Ureter (tissue), 1 donor: ENCODE measurements around the gene TIAM2. TPM values are rescaled to one million over a fixed set of nuclear protein-coding genes. Genes with fewer than 3 reads are reported as not detected.
"Not testable (repeated sequence)": the region's sequence is repeated elsewhere in the genome, so short reads cannot be mapped to it uniquely, and the experiment has no call there.

Source experiments
- DNase-seq: peaks from one replicate; pipeline ENCODE4 v3.0.0-alpha.2; 2020; ENCODE audit warnings: low spot score
- total RNA-seq: library from RNA; stranded (reverse); gene quantifications from one replicate; pipeline ENCODE4 v1.2.4, GENCODE V29; 2023
- donor health status: DM: yes; HTN: yes; CAD: no.

The TIAM2 gene
- total RNA-seq, 1 donor from 2014 or later = 12.8 TPM

GRCh38 chr6:155163601-155164000, 168.5 kb downstream of the TIAM2 start:
- DNase-seq = no peak

GRCh38 chr6:155165029-155165710, 170.1 kb downstream of the TIAM2 start:
- no peak for DNase-seq

- no peak for DNase-seq
These were observed 175.4 kb downstream of the TIAM2 start for GRCh38 chr6:155170519-155170918.

- DNase-seq = no peak
These were observed 176.1 kb downstream of the TIAM2 start for GRCh38 chr6:155171109-155171746.

- DNase-seq = no peak
These were observed 176.8 kb downstream of the TIAM2 start for GRCh38 chr6:155171747-155172449.

- no peak for DNase-seq
These were observed 178.4 kb downstream of the TIAM2 start for GRCh38 chr6:155173488-155173887.

GRCh38 chr6:155174576-155175211, 179.6 kb downstream of the TIAM2 start:
- DNase-seq = peak; percentile 55

- DNase-seq = no peak
These were observed 182.3 kb downstream of the TIAM2 start for GRCh38 chr6:155177363-155177961.

GRCh38 chr6:155181498-155181897, 186.4 kb downstream of the TIAM2 start:
- no peak for DNase-seq

GRCh38 chr6:155182103-155182502, 187.0 kb downstream of the TIAM2 start:
- no peak for DNase-seq

- DNase-seq = no peak
These were observed 188.0 kb downstream of the TIAM2 start for GRCh38 chr6:155183095-155183494.

GRCh38 chr6:155185041-155185440, 189.9 kb downstream of the TIAM2 start:
- not testable (repeated sequence) for DNase-seq

GRCh38 chr6:155185544-155185943, 190.4 kb downstream of the TIAM2 start:
- no peak for DNase-seq

GRCh38 chr6:155186052-155186658, 191.0 kb downstream of the TIAM2 start:
- no peak for DNase-seq

GRCh38 chr6:155187106-155187505, 192.0 kb downstream of the TIAM2 start:
- no peak for DNase-seq

GRCh38 chr6:155187994-155188706, 193.0 kb downstream of the TIAM2 start:
- no peak for DNase-seq

GRCh38 chr6:155188707-155189496, 193.8 kb downstream of the TIAM2 start:
- DNase-seq = no peak

GRCh38 chr6:155190677-155191076, 195.6 kb downstream of the TIAM2 start:
- DNase-seq = no peak

- DNase-seq = no peak
These were observed 198.4 kb downstream of the TIAM2 start for GRCh38 chr6:155193526-155193925.

- DNase-seq = no peak
These were observed 199.3 kb downstream of the TIAM2 start for GRCh38 chr6:155194399-155194798.
